ENCODE measurements around the gene TNIP3.

TNIP3 gene

GRCh38 chr4:121094297-121094966 is 69.7 kb downstream of the TNIP3 start:
- no peak for TF ChIP-seq CTCF (IDR thresholded peaks at IDR 0.05; ENCODE audit: low read length, missing control alignments)
- DNase-seq (ENCODE audit: low read depth) = no peak
- no peak overlapping the region for H3K4me3 ChIP-seq (replicated peaks; ENCODE audit: low read depth, low read length)

- no peak for TF ChIP-seq CTCF (IDR thresholded peaks at IDR 0.05; ENCODE audit: low read length, missing control alignments)
- no peak overlapping the region for H3K4me3 ChIP-seq (replicated peaks; ENCODE audit: low read depth, low read length)
- DNase-seq (ENCODE audit: low read depth) = no peak
These were observed 70.9 kb downstream of the TNIP3 start for GRCh38 chr4:121093261-121093660.

GRCh38 chr4:121091941-121092340 is 72.2 kb downstream of the TNIP3 start:
- DNase-seq (ENCODE audit: low read depth) = no peak
- no peak for TF ChIP-seq CTCF (IDR thresholded peaks at IDR 0.05; ENCODE audit: low read length, missing control alignments)
- H3K4me3 ChIP-seq (replicated peaks; ENCODE audit: low read depth, low read length) = no peak overlapping the region

GRCh38 chr4:121088867-121089266 is 75.3 kb downstream of the TNIP3 start:
- TF ChIP-seq CTCF (IDR thresholded peaks at IDR 0.05; ENCODE audit: low read length, missing control alignments) = no peak
- DNase-seq (ENCODE audit: low read depth) = no peak
- H3K4me3 ChIP-seq (replicated peaks; ENCODE audit: low read depth, low read length) = no peak overlapping the region

All from fibroblast of pulmonary artery (primary cell).